MM.1S (cell line): Measurements from ENCODE around the gene SH3PXD2A.

Experiments
- DNase-seq: peaks from one replicate; pipeline ENCODE4 v3.0.0-alpha.2; 2015
- H2AFZ ChIP-seq: fragments of 300-600 bp; sonication (generic); 2 replicates; pipeline ENCODE4 v1.6.0; 2016; ENCODE audit warnings: antibody characterized with exemption, low read length
- H3F3A ChIP-seq: fragments of 300-600 bp; sonication (generic); 2 replicates; pipeline ENCODE4 v1.6.1; 2016; ENCODE audit warnings: mild to moderate bottlenecking, antibody characterized with exemption, low read length, moderate library complexity, mixed read lengths; ENCODE audit not compliant: insufficient read depth
- H3K27ac ChIP-seq: fragments of 300-600 bp; sonication (generic); 2 replicates; pipeline ENCODE4 v1.5.1; 2016; ENCODE audit warnings: mild to moderate bottlenecking, low read length
- H3K27me3 ChIP-seq: fragments of 300-600 bp; sonication (generic); replicated peaks from 2 replicates; pipeline ENCODE4 v1.6.0; 2016; ENCODE audit warnings: low read length; ENCODE audit not compliant: insufficient read depth
- H3K36me3 ChIP-seq: fragments of 300-600 bp; sonication (generic); replicated peaks from 2 replicates; pipeline ENCODE4 v1.6.1; 2016; ENCODE audit warnings: mild to moderate bottlenecking, low read length, mixed read lengths; ENCODE audit not compliant: insufficient read depth
- H3K4me1 ChIP-seq: fragments of 300-600 bp; sonication (generic); 2 replicates; pipeline ENCODE4 v1.6.1; 2016; ENCODE audit warnings: low read length, mixed read lengths
- H3K4me2 ChIP-seq: fragments of 300-600 bp; sonication (generic); 2 replicates; pipeline ENCODE4 v1.6.0; 2016; ENCODE audit warnings: low read depth, low read length
- H3K4me3 ChIP-seq: fragments of 300-600 bp; sonication (generic); 2 replicates; pipeline ENCODE4 v1.5.1; 2016; ENCODE audit warnings: low read length, mixed read lengths
- H3K79me2 ChIP-seq: fragments of 300-600 bp; sonication (generic); 2 replicates; pipeline ENCODE4 v1.6.1; 2016; ENCODE audit warnings: mixed run types, low read length, mixed read lengths
- H3K9ac ChIP-seq: fragments of 300-600 bp; sonication (generic); 2 replicates; pipeline ENCODE4 v1.6.1; 2016; ENCODE audit warnings: low read length, mixed read lengths
- H3K9me2 ChIP-seq: fragments of 300-600 bp; sonication (generic); replicated peaks from 2 replicates; pipeline ENCODE4 v1.6.1; 2016; ENCODE audit warnings: mild to moderate bottlenecking, low read length, mixed read lengths; ENCODE audit not compliant: insufficient read depth
- H3K9me3 ChIP-seq: fragments of 300-600 bp; sonication (generic); replicated peaks from 2 replicates; pipeline ENCODE4 v1.6.1; 2016; ENCODE audit warnings: mild to moderate bottlenecking, low read length, mixed read lengths; ENCODE audit not compliant: insufficient read depth
- H4K20me1 ChIP-seq: fragments of 300-600 bp; sonication (generic); 2 replicates; pipeline ENCODE4 v1.6.1; 2016; ENCODE audit warnings: mild to moderate bottlenecking, low read length, moderate library complexity, mixed read lengths; ENCODE audit not compliant: insufficient read depth
- EZH2 ChIP-seq: fragments of 300-600 bp; sonication (generic); optimal IDR thresholded peaks from 2 replicates; pipeline ENCODE3; 2017; ENCODE audit warnings: low read depth, mild to moderate bottlenecking, antibody characterized with exemption, low read length, mixed read lengths
- EZH2phosphoT487 ChIP-seq: fragments of 300-600 bp; sonication (generic); IDR thresholded peaks from 2 replicates; pipeline ENCODE4 v1.6.1; 2018; ENCODE audit warnings: antibody characterized with exemption, low read length
- TF ChIP-seq, protein P1 (sequence below): fragments of 300-600 bp; sonication (generic); IDR thresholded peaks from 2 replicates; pipeline ENCODE4 v1.5.1; 2016; ENCODE audit warnings: antibody characterized with exemption, low read length, mixed read lengths

Gene SH3PXD2A

GRCh38 chr10:103691267-103691666 is 164.1 kb downstream of the SH3PXD2A start:
- Histone ChIP-seq H3K9me3 (no peaks in the 10 kb centered on the region), H3K27me3 (no peaks in the 10 kb centered on the region), H3K4me2 (peak overlapping the region; percentile 96), H3F3A (no peaks in the 10 kb centered on the region), H3K27ac (no peak overlapping the region), H3K9ac (no peak overlapping the region), H3K36me3 (no peaks in the 10 kb centered on the region), H3K4me3 (peak overlapping the region; percentile 86; the same call in 1 of the 2 replicates), H4K20me1 (no peaks in the 10 kb centered on the region), H2AFZ (no peak overlapping the region), H3K4me1 (peaks cover 19% of the 10 kb centered on the region), H3K9me2 (no peaks in the 10 kb centered on the region), H3K79me2 (peaks cover 38% of the 10 kb centered on the region)
- TF ChIP-seq, protein P1, sequence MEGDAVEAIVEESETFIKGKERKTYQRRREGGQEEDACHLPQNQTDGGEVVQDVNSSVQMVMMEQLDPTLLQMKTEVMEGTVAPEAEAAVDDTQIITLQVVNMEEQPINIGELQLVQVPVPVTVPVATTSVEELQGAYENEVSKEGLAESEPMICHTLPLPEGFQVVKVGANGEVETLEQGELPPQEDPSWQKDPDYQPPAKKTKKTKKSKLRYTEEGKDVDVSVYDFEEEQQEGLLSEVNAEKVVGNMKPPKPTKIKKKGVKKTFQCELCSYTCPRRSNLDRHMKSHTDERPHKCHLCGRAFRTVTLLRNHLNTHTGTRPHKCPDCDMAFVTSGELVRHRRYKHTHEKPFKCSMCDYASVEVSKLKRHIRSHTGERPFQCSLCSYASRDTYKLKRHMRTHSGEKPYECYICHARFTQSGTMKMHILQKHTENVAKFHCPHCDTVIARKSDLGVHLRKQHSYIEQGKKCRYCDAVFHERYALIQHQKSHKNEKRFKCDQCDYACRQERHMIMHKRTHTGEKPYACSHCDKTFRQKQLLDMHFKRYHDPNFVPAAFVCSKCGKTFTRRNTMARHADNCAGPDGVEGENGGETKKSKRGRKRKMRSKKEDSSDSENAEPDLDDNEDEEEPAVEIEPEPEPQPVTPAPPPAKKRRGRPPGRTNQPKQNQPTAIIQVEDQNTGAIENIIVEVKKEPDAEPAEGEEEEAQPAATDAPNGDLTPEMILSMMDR = no peak
- TF ChIP-seq EZH2phosphoT487 = no peak
- TF ChIP-seq EZH2 = no peak
- no peak for DNase-seq

DNA sequence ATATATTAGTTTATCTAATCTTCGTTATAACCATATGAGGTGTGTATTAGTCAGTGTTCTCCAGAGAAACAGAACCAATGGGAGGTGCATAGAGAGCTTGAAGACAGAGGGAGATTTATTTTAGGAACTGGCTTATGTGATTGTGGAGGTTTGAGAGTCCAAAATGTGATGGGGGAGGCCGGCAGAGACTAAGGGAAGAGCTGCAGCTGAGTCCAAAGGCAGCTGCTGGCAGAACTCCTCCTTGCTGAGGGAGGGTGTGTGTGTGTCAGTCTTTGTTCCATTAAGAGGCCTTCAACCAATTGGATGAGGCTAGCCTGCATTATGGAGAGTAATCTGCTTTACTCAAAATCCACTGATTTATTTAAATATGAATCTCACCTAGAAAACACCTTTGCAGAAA is 165.1 kb downstream of the SH3PXD2A start:
- no peaks in the 10 kb centered on the region for H3K9me2 ChIP-seq
- no peak for DNase-seq
- no peak overlapping the region for H3K4me2 ChIP-seq
- H3K4me3 ChIP-seq = no peak overlapping the region
- H2AFZ ChIP-seq = no peak overlapping the region
- no peaks in the 10 kb centered on the region for H4K20me1 ChIP-seq
- H3K9me3 ChIP-seq = no peaks in the 10 kb centered on the region
- H3K27me3 ChIP-seq = no peaks in the 10 kb centered on the region
- peaks cover 12% of the 10 kb centered on the region for H3K4me1 ChIP-seq
- no peak overlapping the region for H3K9ac ChIP-seq
- no peaks in the 10 kb centered on the region for H3F3A ChIP-seq
- H3K36me3 ChIP-seq = no peaks in the 10 kb centered on the region
- no peak overlapping the region for H3K27ac ChIP-seq
- H3K79me2 ChIP-seq = peaks cover 46% of the 10 kb centered on the region
- TF ChIP-seq EZH2phosphoT487 = no peak
- TF ChIP-seq EZH2 = no peak
- TF ChIP-seq, protein P1 = no peak

DNA sequence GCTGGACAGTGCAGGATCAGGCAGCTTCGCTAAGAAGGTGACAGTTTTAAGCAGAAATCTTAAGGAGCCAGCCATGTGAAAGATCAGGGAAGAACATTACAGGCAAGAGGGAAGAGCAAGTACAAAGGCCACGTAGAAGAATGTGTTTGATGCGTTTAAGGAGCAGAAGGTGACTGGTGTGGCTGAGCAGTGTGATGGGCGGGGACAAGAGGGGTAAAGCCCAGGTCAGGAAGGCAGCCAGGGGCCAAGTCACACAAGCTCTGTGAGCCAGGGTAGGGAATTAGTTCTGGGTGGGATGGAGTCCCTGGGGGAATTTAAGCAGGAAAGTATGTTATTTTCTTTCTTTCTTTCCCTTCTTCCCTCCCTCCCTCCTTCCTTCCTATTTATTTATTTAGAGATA is 166.9 kb downstream of the SH3PXD2A start:
- no peaks in the 10 kb centered on the region for H3F3A ChIP-seq
- H3K27ac ChIP-seq = no peak overlapping the region
- H3K9me2 ChIP-seq = no peaks in the 10 kb centered on the region
- H3K36me3 ChIP-seq = no peaks in the 10 kb centered on the region
- no peak for TF ChIP-seq EZH2phosphoT487
- no peak for TF ChIP-seq EZH2
- TF ChIP-seq, protein P1 = no peak
- no peaks in the 10 kb centered on the region for H3K9me3 ChIP-seq
- H3K4me2 ChIP-seq = no peak overlapping the region
- no peaks in the 10 kb centered on the region for H3K27me3 ChIP-seq
- H4K20me1 ChIP-seq = no peaks in the 10 kb centered on the region
- H3K79me2 ChIP-seq = peaks cover 62% of the 10 kb centered on the region
- no peak overlapping the region for H2AFZ ChIP-seq
- no peak overlapping the region for H3K9ac ChIP-seq
- DNase-seq = no peak
- no peak overlapping the region for H3K4me3 ChIP-seq
- H3K4me1 ChIP-seq = peaks cover 8% of the 10 kb centered on the region
